Activated CD8-positive, alpha-beta memory T cell treated with anti-CD3 and anti-CD28 coated beads for 1 hour (primary cell): ENCODE measurements around the gene HLF.

Experiments
- DNase-seq, 2 donors: peaks; one replicate each; pipeline ENCODE4 v3.0.0-alpha.2; 2020; ENCODE audit warnings: low read depth in 1 of 2; ENCODE audit errors: extremely low read depth in 1 of 2

The HLF gene

GRCh38 chr17:55249861-55250260, 14.9 kb upstream of the HLF start:
- DNase-seq, result no peak

DNA sequence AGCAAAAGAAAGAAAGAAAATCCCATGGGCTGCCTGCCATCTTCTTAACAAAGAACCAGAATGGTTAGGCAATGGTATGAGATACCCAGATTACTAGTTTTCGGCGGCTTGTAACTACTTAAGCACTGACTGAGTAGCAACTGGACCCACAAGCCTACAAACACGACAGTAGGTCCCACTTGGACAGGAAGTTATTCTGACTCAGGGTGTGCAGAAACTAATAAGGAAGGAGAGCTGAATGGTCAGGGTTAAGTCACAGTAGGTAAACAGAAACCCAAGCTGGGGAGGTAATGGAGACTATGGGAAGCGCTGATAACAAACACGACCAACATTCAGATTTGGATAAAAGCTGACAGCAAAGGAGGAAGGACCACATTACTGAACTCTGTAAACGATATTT, 10.4 kb upstream of the HLF start:
- DNase-seq, result no peak

DNA sequence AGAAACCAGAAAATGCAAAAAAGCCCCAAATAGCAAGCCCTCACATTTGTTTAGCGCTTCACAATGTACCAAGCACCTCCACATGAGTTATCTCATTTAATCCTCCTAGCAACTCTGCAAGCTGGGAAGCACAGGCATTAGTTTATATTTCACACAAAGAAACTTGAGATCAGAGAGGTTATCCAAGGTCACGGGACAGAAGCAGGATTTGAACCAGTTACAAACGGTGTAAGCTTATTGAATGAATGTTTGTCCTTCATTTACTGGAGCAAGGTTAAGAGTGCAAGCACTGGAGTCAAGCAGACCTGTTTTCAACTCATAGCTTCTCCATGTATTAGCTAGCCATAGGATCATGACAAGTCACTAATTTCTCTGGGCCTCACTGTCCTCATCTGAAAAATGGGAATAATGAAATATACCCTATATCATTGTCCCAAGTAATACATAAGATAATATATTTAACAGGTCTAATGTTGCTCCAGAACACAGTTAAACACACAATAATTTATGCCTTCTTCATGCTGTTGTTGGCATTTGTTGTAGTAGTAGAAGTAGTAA, 6.1 kb upstream of the HLF start:
- no peak for DNase-seq

GRCh38 chr17:55259684-55260111, 5.1 kb upstream of the HLF start:
- no peak for DNase-seq

GRCh38 chr17:55261311-55261710, 3.4 kb upstream of the HLF start:
- DNase-seq, result no peak

DNA sequence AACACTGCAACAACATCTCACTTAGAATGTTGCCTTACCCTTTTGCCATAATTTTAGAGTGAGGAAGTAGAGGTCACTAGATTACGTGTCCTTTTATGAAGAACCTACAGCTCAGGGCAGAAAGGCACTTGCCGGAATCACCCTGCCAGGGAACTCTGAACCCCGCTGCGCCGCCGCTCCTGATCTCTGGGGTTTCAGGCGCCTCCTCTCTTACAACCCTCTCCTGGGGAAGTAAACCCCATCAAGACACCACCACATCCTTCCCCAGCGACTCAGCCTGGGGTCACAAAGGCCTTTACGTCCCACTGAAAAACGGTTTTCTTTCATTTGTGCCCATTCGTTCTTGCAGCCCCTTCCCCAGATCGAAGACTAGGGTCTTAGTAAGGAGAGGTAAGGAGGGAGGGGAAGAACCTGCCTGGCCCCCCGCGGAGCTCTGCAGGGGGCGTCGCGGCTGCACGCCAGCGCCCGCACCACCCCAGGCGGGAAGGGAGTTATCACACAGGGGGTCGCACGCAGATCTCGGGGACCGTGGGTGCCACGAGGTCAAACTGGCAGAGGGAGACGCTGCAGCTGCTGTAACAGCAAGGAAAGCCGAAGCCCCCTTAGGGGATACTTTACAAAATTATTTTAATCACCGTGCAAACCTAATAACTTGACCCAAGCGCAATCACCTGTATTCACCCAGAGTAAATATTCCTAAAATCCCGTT, 1.0 kb upstream of the HLF start:
- no peak for DNase-seq

DNA sequence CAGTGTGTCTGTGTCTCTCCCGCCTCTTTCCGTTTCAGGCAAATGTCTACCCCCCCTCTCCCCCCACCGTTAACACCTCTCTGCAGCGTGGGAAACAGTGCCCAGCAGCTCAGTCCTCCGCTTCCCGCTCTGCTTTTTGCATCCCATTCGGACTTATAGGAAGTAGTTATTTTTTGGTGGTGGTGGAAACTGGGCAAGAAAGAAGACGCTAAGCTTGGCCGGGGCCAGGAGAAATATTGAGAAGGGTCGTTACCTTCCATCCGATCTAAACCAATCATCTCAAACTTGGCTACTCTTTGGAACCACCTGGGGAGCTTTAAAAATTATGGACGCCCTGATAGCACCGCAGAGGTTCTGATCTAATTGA, 499 bp upstream of the HLF start:
- DNase-seq, result no peak

DNA sequence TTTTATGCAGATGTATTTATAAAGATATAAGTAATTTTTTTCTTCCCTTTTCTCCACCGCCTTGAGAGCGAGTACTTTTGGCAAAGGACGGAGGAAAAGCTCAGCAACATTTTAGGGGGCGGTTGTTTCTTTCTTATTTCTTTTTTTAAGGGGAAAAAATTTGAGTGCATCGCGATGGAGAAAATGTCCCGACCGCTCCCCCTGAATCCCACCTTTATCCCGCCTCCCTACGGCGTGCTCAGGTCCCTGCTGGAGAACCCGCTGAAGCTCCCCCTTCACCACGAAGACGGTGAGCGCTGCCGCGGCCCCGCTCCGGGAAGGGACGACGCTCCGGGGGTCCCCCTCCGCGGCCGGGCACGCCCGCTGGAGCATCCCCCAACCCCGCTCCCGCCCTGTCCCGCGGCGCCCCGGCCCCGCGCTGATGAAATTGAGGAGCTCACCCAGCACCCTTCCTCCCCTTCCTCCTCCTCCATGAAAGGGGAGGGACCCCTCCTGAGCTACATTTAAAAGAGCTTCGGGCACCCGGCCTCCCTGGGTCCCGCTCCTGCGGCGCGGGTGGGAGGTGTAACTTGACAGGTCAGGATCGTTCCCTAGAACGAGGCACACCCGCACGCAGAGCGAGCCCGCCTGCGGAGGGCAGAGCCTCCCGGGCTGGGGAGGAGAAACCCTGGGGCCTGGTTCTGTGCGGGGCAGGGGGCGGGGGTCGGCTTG, 706 bp downstream of the HLF start:
- no peak for DNase-seq

DNA sequence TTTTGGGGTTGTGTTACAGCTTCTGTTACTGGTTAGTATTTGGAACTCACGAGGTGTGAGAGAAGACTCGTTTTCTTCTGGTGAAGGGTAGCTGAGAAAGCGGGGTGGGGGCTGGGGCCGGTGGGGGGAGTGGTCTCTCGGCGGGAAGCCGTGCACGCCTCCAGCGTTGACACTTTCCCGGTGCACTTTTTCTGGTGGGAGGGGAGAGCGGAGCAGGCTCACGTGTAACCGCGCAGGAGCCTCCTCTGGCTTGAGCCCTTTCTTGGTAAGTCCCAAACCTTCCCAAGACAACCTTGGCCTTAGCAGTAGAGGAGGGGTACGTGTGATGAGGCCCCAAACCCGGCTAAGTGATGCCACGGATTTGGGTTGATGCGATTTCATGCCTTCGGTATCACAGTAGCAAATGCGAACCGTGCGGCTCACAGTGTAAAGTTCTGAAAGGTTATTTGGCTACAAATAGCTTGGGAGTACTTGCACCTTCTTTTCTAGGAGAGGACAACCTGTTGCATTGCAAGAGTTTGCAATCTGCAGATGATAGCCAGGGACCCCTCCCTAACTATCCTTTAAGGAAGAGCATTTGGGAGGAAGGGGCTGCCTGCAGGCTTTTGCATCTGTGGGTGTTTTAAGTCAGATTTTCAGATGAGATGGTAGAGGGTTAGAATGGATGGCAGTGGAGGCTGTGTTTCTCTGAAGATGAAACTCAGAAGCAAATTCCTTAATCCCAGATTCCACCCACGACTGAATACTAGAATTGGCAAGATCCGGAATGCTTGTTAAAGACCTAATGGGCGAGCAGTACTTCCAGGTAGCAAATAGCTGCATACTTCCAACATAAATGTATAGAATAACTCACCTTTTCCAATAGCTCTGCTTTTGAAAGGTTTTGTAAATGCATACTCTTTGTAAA, 1.5 kb downstream of the HLF start:
- no peak for DNase-seq

- no peak for DNase-seq
Observed at GRCh38 chr17:55266958-55267688, 2.4 kb downstream of the HLF start.

DNA sequence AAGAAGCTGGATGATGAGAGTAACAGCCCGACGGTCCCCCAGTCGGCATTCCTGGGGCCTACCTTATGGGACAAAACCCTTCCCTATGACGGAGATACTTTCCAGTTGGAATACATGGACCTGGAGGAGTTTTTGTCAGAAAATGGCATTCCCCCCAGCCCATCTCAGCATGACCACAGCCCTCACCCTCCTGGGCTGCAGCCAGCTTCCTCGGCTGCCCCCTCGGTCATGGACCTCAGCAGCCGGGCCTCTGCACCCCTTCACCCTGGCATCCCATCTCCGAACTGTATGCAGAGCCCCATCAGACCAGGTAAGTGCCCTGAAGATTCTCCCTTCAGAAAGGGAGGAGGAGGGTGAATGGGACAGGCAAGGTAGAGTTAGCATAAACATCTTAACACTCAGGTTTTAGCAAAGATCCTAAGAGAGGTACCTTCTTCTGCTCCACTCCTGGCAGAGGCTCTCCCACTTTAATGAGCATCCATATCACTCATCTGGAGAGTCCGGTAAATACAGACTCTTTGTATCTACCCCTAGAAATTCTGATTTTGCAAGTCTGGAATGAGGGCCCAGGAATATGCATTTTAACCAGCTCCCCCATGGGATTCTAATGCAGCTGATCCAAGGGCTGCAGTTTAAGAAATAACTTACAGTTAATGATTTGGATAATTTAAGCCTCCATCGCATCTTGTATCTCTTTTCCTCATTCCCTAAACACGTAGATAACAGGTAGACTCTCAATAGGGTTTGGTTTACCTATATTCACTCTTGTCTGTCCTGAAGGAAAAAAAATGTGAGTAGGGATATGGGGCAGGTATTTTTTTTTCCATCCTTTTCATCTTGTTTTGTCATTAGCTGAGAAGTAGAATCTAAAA, 3.3 kb downstream of the HLF start:
- no peak for DNase-seq

- no peak for DNase-seq
Observed at GRCh38 chr17:55268649-55269480, 4.1 kb downstream of the HLF start.

GRCh38 chr17:55269894-55270293, 5.1 kb downstream of the HLF start:
- DNase-seq, result no peak

- DNase-seq, result no peak
Observed at GRCh38 chr17:55271223-55271571, 6.4 kb downstream of the HLF start.

GRCh38 chr17:55271958-55272710, 7.4 kb downstream of the HLF start:
- DNase-seq, result no peak

GRCh38 chr17:55272711-55273578, 8.2 kb downstream of the HLF start:
- no peak for DNase-seq
